IPS-18a (cell line): ENCODE measurements around the gene SEC14L1.
"Not testable (repeated sequence)": the region's sequence is repeated elsewhere in the genome, so short reads cannot be mapped to it uniquely, and the experiment has no call there.

ENCODE experiments used
- H3K27ac ChIP-seq: one replicate; pipeline ENCODE4 v1.5.1; 2013; ENCODE audit warnings: low read length
- H3K27me3 ChIP-seq: one replicate; pipeline ENCODE4 v1.6.1; 2013; ENCODE audit warnings: mild to moderate bottlenecking, low read length; ENCODE audit not compliant: control insufficient read depth, insufficient read depth
- H3K36me3 ChIP-seq: one replicate; pipeline ENCODE4 v1.6.1; 2013; ENCODE audit warnings: low read depth, low read length; ENCODE audit not compliant: control insufficient read depth
- H3K4me1 ChIP-seq: one replicate; pipeline ENCODE4 v1.6.1; 2013; ENCODE audit warnings: low read depth, low read length; ENCODE audit not compliant: control insufficient read depth
- H3K4me3 ChIP-seq: one replicate; pipeline ENCODE4 v1.5.1; 2013; ENCODE audit warnings: low read length
- H3K9ac ChIP-seq: one replicate; pipeline ENCODE4 v1.6.1; 2013; ENCODE audit warnings: mild to moderate bottlenecking, low read length, moderate library complexity
- H3K9me3 ChIP-seq: one replicate; pipeline ENCODE4 v1.6.1; 2013; ENCODE audit warnings: low read depth, low read length; ENCODE audit not compliant: control insufficient read depth

SEC14L1 gene

GRCh38 chr17:77242118-77242851 is 101.5 kb downstream of the SEC14L1 start:
- Histone ChIP-seq H3K4me3 (no peak overlapping the region), H3K27ac (no peak overlapping the region), H3K9ac (no peak overlapping the region), H3K9me3 (no peaks in the 10 kb centered on the region), H3K36me3 (no peaks in the 10 kb centered on the region), H3K4me1 (no peaks in the 10 kb centered on the region), H3K27me3 (peaks cover under 1% of the 10 kb centered on the region)

DNA sequence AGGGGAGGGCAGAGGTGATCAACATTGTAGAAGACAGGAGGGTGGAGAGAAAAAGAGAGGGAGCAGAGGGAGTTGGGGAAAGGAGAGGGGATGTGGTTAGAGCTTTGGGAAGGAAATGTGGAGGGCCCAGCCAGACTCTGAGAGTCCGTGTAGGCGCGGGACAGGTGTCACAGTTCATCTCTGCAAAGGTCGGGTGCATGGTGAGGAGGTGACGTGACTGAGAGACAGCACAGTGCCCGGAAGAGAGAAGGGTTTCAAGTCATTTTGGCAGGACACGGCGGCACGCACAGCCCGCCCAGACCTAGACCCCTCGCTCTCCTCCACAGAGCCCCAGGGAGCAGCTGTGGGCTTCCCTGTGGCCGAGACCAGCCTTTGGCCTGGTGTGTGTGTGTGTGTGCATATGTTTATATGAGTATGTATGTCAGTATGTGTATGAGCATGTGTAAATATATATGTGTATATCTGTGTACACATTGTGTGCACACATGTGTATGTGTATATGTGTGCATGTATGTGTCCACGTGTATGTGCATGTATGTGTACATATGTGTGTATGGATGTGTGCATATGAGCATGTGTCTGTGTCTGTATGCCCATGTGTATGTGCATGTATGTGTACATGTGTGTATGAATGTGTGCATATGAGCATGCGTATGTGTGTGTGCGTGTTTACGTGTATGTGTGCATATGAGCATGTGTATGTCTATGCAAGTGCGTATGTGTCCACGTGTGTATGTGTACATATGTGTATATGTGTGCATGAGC is 104.6 kb downstream of the SEC14L1 start:
- Histone ChIP-seq H3K9ac (no peak overlapping the region), H3K9me3 (no peaks in the 10 kb centered on the region), H3K4me3 (no peak overlapping the region), H3K36me3 (no peaks in the 10 kb centered on the region), H3K4me1 (no peaks in the 10 kb centered on the region), H3K27me3 (peaks cover 19% of the 10 kb centered on the region), H3K27ac (no peak overlapping the region)

DNA sequence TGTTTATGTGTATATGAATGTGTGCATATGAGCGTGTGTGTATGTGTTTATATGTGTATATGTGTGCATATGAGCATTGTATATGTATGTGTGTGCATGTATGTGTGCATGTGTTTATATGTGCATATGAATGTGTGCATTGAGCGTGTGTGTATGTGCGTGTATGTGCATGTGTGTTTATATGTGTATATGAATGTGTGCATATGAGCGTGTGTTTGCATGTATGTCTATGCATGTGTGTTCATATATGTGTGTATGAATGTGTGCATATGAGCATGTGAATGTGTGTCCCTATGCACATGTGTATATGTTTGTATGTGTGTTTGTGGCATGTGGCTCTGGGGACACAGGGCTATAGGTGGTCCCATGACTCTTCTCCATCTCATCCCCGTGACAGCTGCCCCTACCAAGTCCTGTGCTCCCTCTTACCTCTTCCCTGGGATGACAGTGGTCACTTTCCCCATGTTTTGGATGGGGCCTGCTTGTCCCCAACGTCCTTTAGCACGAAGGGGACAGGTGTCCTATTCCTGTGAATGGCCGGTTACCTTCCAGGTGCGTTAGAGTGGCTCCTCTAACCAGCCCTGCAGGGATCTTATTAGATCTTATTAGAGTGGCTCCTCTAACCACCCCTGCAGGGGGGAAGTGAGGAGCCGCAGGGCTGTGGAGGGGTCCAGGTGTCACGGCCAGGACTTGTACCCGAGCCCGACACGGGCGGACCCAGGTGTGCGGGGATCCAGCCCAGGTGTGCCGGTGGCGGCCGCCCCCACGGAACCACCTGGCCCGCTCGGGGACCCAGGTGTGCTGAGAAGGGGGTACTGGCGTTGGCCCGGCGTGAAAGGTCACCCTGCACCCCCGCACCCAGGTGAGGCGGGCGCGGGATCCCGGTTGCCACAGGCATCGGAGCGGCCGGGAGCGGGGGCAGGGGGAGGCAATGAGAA is 105.6 kb downstream of the SEC14L1 start:
- Histone ChIP-seq H3K9ac (no peak overlapping the region), H3K4me3 (peak overlapping the region; percentile 46), H3K36me3 (no peaks in the 10 kb centered on the region), H3K9me3 (no peaks in the 10 kb centered on the region), H3K27me3 (peaks cover 19% of the 10 kb centered on the region), H3K27ac (no peak overlapping the region), H3K4me1 (no peaks in the 10 kb centered on the region)

- no peaks in the 10 kb centered on the region for H3K4me1 ChIP-seq
- peak overlapping the region; percentile 46 for H3K4me3 ChIP-seq
- H3K9ac ChIP-seq = no peak overlapping the region
- H3K36me3 ChIP-seq = no peaks in the 10 kb centered on the region
- H3K9me3 ChIP-seq = no peaks in the 10 kb centered on the region
- H3K27me3 ChIP-seq = peaks cover 19% of the 10 kb centered on the region
- H3K27ac ChIP-seq = no peak overlapping the region
These were observed 106.3 kb downstream of the SEC14L1 start for GRCh38 chr17:77247048-77247541.

- Histone ChIP-seq H3K4me1 (no peaks in the 10 kb centered on the region), H3K36me3 (no peaks in the 10 kb centered on the region), H3K9me3 (no peaks in the 10 kb centered on the region), H3K9ac (no peak overlapping the region), H3K27me3 (peaks cover 19% of the 10 kb centered on the region), H3K27ac (no peak overlapping the region), H3K4me3 (peak overlapping the region; percentile 46)
These were observed 106.8 kb downstream of the SEC14L1 start for GRCh38 chr17:77247609-77248008.

- no peak overlapping the region for H3K9ac ChIP-seq
- H3K4me3 ChIP-seq = no peak overlapping the region
- no peaks in the 10 kb centered on the region for H3K36me3 ChIP-seq
- H3K27ac ChIP-seq = no peak overlapping the region
- peaks cover 19% of the 10 kb centered on the region for H3K27me3 ChIP-seq
- no peaks in the 10 kb centered on the region for H3K9me3 ChIP-seq
- no peaks in the 10 kb centered on the region for H3K4me1 ChIP-seq
These were observed 107.7 kb downstream of the SEC14L1 start for GRCh38 chr17:77248216-77249114.

GRCh38 chr17:77251622-77252183 is 110.9 kb downstream of the SEC14L1 start:
- H3K36me3 ChIP-seq = no peaks in the 10 kb centered on the region
- H3K4me3 ChIP-seq = no peak overlapping the region
- peaks cover 3% of the 10 kb centered on the region for H3K4me1 ChIP-seq
- no peak overlapping the region for H3K9ac ChIP-seq
- peaks cover 19% of the 10 kb centered on the region for H3K27me3 ChIP-seq
- H3K27ac ChIP-seq = no peak overlapping the region
- no peaks in the 10 kb centered on the region for H3K9me3 ChIP-seq

- H3K4me3 ChIP-seq, H3K4me1 ChIP-seq, H3K27ac ChIP-seq, H3K9me3 ChIP-seq, H3K36me3 ChIP-seq, H3K9ac ChIP-seq: not testable (repeated sequence)
- peaks cover 18% of the 10 kb centered on the region for H3K27me3 ChIP-seq
These were observed 111.5 kb downstream of the SEC14L1 start for GRCh38 chr17:77252306-77252705.

GRCh38 chr17:77253611-77254051 is 112.9 kb downstream of the SEC14L1 start:
- Histone ChIP-seq H3K9ac (no peak overlapping the region), H3K36me3 (no peaks in the 10 kb centered on the region), H3K4me1 (peaks cover 3% of the 10 kb centered on the region), H3K27ac (no peak overlapping the region), H3K9me3 (no peaks in the 10 kb centered on the region), H3K27me3 (peaks cover 5% of the 10 kb centered on the region), H3K4me3 (no peak overlapping the region)

DNA sequence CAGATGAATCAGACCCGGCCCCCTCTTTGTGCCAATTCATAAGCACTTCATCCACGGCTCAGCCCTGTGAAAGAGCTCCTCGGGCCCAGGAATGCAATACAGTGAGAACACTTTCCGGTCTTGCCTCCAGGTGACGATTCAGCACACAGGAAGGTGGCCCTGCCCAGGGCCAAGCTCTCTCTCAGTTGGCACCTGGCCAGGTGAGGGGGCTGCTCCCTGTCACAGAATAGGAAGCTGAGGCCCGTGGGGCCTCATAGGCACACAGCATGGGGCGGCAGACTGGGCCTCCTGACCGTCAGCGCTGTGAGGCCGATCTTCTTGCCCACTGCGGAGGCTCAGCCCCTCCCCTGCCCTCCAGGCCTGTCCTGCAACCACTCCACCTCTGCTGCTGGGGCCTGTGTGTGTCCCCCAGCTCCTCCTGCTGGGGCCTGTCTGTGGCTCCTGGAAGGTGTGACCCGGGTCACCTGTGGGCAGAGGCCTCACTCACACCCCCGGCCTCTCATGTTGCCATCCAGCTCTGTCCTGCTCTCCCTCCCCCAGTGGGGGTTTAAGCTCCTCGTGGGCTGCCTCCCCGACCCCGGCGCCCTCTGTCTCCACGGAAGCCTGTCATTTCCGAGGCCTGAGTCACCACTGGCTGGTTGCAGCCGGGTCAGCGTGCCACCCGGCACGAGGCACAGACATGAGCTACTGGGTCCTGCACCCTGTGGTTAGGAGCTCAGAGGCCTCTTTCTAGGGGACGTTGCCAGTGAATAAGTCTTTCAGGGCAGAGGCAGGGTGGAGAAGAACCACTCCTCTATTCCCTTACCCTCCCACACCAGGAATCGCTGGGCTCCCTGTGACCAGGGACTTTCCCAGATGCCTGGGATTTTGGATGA is 114.4 kb downstream of the SEC14L1 start:
- H3K4me3 ChIP-seq = no peak overlapping the region
- H3K9ac ChIP-seq = no peak overlapping the region
- no peaks in the 10 kb centered on the region for H3K27me3 ChIP-seq
- no peaks in the 10 kb centered on the region for H3K9me3 ChIP-seq
- H3K27ac ChIP-seq = no peak overlapping the region
- H3K36me3 ChIP-seq = no peaks in the 10 kb centered on the region
- peaks cover 3% of the 10 kb centered on the region for H3K4me1 ChIP-seq
